Sigmoid colon (tissue), 4 donors: ENCODE results near the gene SPON2.

ENCODE experiments used
- CTCF ChIP-seq, 4 experiments: fragments of 450-650 bp in 3 of 4; fragments of 200-600 bp in 1 of 4; IDR thresholded peaks; one replicate each; pipeline ENCODE4 v1.5.1; 2016 to 2019; ENCODE audit warnings: antibody characterized with exemption in 4 of 4, mild to moderate bottlenecking in 3 of 4, moderate library complexity in 2 of 4
- EP300 ChIP-seq, 4 donors: sonication (generic); formaldehyde crosslinking; IDR thresholded peaks; one replicate each; pipeline ENCODE4 v1.6.1; 2017; ENCODE audit warnings: antibody characterized with exemption in 4 of 4
- POLR2A ChIP-seq, 2 donors: fragments of 450-650 bp; IDR thresholded peaks; one replicate each; pipeline ENCODE4 v1.6.1; 2016; ENCODE audit warnings: antibody characterized with exemption in 2 of 2, mild to moderate bottlenecking in 2 of 2, moderate library complexity in 2 of 2

GRCh38 chr4:1208266-1208961 lies 36.0 kb upstream of the SPON2 start:
- TF ChIP-seq CTCF (IDR thresholded peaks at IDR 0.05): no peak
- no peak for TF ChIP-seq EP300 (IDR thresholded peaks at IDR 0.05)
- no peak for TF ChIP-seq POLR2A (IDR thresholded peaks at IDR 0.05)
